ENCODE data around the gene TAS1R1.
A peak's percentile ranks its signal among the peaks of the same experiment; 100 is the strongest.
"Not testable (repeated sequence)": the region's sequence is repeated elsewhere in the genome, so short reads cannot be mapped to it uniquely, and the experiment has no call there.

TAS1R1 gene

DNA sequence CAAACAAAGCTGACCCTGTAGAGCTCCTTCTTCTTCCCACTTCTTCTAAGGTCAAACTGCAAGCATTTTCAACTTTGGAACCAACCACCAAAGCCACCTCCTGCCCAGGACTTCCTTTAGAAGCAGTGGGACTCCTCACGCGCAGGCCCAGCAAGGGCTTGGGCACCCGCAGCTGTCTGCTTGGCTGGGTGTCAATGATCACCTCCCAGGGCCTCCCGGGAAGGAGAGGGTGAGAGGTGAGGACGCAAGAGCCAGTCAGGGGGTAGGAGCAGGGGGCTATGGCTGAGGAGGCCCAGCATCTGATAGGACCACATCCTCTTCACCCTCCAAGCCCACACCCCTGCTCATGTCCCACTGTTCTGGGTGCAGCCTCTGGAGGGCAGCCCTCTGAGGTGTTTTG, 37.3 kb downstream of the TAS1R1 start:
- no peak for DNase-seq

DNA sequence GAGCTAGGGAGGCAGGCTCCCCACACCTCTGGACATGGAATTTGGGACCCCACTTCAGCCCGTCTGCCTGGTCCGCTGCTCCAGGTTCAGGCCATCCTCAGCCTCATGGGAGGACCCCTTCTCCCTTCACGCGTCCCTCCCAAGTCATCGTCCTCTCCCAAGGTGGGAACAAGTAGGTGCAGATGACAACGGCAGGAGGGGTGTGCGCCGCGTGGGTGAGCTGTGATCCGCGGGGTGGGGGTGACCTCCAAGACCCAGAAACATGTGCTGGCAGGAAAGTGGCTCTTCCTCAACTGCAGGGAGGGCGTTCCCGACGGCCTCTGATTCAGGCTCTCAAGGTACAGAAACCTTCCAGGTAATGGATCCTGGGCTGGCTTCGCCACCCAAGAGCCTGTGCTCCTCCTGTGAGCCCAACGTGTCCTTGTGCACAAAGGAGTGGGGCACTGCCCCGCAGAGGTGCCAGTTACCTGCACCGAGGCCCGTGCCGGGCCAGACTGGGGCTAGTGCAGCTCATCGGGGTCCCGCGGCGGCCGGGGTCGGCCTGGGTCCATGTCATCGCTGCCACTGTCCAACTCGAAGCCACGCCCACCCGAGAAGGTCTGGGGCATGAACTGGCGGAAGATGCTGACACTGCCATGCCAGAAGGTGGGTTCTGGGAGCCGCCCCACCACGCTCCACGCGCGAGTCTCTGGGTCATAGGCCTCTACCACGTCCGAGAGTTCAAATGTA, 37.9 kb downstream of the TAS1R1 start:
- no peak for DNase-seq

DNA sequence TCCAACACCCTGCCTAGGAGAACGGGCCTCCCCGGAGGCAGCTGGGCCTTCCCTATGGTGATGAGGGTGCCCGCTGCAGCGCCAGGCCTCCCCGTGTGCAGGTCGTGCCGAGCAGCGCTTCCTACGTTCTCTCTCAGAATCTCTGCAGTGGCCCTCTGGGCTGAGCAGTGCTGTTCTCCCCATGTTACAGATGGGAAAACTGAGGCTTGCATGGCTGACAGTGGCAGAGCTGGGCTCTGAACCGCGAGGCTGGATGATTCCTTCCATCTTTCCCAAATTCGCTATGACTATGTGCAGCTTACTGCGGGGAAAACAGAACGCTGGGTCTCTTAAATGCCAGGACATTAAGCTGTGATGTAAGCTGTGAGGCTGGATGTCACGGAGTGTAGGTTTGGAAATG, 38.7 kb downstream of the TAS1R1 start:
- DNase-seq: no peak

DNA sequence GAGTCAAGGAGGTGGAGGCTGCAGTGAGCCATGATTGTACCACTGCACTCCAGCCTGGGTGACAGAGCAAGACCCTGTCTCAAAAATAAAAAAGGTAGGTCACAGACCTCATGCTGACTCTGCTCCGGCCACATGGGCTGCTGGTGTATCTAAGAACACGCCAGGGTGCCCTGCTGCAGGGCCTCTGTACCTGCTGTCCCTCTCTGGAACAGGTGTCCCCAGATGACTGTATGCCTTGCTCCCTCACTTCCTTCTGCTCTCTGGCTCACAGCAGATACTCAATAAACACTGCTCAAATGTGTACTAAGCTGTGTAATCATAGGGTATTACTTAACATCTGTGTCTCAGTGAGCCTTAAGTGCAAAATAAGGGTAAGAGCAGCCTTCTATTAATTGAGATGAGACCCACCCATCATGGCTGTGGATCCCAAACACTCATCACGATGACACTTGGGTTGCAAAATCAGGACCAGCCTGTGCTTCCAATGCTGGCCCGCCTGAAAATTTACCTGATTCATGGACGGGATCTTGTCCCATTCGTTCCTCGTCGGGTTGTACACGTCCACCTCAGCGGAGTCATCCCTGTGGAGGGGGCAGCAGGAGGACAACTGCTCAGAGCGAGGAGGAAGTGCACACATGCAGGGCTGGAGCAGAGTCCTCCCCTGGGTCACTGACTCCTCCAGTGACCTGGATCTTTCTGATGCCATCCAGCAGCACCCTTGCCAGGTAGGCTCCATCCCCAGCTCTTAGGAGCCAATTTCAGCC, 40.1 kb downstream of the TAS1R1 start:
- peak; percentile 62 for DNase-seq

DNA sequence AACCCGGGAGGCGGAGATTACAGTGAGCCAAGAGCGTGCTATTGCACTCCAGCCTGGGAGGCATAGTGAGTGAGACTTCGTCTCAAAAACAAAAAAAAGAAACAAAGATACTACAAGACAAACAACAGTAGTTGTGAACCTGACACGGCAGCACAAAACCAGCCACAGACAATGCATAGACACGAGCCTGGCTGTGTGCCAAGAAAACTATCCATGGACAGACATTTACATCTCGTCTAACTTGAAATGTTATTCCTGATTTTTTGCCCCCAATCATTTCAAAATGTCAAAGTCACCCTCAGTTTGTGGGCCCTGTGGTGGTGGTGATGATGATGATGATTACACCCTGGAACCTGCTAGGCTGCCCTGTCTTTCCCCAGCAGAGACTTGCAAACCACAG, 41.2 kb downstream of the TAS1R1 start:
- no peak for DNase-seq

DNA sequence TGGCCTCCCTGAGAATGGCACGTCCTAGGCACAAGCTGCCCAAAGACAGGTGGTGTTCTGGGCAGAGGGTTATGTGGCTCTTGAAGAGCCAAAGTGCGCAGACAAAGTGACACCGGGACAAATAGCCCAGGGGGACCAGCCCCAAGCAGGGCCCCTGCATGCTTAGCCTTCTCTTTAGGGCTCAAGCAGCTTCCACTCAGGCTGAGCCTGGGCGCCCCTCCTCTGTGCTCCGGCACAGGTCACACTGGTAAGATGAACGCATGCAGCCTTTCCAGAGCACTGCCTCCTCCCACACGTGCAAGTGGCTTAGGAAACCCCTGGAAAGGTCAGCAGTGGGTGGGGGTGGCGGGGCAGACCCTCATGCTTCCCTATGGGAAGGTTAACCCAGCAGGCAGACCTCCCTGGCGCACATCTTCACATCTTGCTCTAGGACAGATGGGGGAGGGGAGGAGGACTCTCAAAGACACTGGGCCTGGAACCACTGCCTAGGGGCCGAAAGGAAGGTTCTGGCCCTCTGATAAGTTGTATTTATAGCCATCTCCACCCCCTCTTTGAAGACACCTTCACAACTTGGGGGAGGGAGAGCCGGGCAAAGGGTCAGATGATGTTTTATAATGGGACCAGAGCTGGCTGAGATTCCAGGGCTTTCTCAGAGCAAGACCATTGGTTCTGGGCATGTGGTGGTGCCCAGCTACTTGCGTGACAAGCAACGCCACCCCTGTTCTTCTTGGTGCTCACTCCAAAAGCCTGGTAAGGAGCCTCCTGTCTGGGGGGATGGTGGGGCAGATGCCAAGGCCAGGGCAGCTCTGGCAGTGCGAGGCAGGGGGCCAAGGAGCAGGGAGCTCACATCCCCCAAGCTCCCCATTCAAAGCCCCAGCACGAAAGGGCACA, 42.0 kb downstream of the TAS1R1 start:
- DNase-seq: no peak

DNA sequence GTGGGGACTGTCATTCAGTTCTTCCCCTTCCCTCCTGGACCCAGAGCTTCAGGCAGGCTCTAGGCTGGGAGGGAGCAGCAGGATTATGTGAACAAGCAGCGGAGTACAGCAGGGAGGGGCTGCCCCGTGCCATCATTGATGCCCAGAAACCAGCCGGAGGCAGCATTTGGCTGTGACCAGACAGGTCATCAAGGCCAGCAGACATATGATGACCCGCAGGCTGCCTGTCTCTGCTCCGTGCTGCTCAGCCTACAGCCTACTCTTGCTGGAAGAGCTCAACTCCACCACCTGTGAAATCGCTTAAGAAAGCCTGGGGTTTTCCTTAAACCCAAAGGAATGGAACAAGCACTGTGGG, 42.6 kb downstream of the TAS1R1 start:
- DNase-seq: no peak

DNA sequence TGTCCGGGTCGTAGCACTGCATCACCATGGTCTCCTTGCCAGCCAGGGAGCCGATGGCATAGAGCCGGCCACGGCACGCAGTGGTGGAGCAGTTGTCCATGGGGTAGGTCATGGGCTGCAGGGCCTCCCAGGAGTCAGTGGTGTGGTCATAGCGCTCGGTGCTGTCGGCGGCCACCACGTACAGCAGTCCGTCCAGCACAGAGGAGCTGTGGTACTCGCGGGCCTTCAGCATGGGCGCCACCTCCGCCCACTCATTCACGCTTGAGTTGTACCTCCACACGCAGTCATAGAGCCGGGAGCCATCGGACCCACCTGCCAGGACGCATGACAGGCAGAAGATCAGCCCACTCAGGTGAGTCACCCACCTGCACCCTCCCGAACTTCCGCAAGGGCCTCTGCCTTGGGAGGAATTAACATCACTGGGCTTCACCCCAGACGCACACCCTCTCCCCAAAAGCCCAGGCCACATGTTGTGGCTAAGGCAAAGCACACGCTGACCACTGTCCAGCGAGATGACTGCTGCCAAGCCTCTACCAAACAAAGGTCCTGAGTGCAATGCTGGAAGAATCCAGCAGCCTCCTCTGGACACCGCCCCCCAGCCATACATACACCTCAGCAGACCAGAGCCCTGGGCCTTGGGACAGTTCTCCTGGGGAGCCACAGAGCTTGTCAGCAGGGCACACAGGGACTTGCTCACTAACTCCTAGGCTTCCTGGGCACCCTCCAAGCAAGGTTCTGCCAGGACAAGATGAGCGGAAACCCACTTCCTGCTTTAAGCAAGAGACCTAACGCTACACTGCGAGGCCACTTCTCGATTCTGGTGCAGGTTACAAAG, 44.3 kb downstream of the TAS1R1 start:
- DNase-seq: no peak

DNA sequence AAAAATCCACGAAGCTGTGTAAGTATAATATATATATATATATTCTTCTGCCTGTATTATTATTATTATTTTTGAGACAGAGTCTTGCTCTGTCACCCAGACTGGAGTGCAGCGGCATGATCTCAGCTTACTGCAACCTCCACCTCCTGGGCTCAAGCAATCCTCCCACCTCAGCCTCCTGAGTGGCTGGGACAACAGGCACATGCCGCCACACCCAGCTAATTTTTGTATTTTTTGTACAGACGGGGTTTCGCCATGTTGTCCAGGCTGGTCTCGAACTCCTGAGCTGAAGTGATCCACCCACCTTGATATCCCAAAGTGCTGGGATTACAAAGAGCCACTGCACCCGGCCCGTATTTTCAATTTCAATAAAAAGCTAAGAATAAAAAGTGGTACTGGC, 44.9 kb downstream of the TAS1R1 start:
- DNase-seq: not testable (repeated sequence)

DNA sequence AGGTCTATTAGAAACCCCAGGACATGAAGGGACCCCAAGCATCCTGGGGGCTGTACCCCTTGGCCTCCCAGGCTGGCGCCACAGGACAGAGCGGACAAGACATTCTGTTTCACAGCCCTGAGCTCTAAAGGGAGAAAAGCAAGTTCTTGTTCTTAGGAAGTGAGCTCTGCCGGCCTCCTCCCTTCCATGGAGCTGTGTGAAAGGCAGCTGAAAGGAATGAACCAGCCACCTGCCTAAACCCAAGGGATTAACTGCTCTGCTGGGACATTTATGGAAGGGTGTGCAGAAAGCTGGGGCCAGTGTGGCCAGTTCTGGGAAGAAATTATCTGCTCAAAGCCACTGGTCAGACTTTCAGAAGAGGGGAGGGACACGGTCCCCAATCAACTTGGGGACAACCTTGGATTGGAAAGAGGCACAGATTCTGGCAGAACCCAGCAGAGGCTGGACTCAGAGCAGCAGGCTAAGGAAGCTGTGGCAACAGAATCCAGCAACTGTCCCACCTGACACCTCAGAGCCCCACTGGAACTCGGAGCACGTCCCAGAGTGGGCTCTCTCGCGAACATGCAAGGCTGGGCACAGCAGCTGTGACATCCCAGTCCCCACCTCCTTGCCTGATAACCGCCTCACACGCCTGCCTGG, 45.4 kb downstream of the TAS1R1 start:
- no peak for DNase-seq

DNA sequence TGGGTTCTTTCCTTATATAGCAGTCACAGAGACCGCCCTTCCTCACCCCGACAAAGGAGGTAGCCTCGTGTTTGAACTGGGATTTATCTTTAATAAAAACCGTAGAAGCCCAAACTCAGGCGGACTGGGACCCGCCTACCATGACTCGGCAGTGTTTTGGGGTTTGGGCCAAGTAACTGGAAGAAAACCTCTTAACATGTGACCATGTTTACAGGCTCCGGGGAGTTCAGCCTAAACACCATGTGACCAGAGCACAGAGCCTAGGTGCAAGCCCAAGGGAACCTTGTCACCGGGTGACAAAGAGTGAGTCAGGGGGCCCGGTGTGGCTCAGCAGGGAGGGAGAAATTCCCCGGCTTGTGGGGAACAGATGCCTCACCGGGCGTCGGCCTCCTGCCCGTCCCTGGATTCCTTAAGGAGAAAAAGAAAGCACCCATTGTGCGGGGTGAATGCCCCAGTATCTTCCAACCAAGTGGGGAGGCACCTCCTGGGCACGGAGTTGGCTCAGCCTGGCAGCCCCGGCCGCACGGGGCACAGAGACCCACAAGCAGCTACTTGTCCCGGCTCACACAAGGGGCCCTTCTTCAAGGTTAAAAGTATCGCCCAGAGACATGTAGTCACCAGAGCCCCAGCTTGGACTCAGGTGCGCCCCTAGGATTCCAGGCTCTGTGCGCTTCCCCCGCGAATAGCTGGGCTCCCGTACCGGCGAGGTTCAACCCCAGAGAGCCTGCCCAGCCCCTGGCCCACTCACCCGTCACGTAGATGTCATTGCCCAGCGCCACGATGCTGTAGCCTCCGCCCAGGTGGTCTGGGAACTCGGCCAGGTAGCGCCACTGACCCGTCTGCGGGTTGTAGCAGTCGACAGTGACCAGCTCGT, 46.2 kb downstream of the TAS1R1 start:
- DNase-seq: peak; percentile 78

DNA sequence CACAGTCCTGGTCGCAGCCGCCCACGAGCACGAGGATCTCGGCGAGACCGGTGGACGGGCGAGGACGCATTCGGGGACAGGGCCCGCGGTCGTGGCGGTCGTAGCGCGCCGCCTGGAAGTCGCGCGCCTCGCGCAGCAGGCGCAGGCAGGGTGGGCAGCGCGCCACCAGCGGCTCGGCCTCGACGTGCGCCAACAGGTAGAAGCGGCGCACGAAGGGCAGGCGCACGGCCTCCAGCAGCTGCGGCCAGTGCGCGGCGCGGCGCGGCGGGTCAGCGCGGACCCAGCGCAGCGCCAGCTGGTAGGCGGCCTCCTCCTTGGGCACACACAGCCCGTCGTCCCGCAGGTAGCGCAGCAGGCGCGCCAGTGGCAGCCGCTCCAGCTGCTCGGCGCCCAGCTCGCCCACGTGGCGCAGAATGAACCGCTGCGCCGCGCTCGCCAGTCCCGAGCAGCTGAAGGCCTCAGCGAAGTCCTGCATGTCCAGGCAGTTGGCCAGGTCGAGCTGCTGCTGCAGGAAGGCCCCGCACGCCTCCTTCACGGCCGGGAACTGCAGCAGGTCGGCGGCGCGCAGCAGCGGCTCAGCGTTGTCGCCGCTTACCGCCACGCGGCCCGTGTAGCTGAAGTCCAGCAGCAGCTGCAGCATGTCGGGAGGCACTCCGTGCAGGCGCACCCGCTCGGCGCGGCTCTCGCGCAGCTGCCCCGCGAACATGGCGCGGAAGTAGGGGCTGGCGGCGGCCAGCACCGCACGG, 47.0 kb downstream of the TAS1R1 start:
- peak; percentile 92 for DNase-seq

DNA sequence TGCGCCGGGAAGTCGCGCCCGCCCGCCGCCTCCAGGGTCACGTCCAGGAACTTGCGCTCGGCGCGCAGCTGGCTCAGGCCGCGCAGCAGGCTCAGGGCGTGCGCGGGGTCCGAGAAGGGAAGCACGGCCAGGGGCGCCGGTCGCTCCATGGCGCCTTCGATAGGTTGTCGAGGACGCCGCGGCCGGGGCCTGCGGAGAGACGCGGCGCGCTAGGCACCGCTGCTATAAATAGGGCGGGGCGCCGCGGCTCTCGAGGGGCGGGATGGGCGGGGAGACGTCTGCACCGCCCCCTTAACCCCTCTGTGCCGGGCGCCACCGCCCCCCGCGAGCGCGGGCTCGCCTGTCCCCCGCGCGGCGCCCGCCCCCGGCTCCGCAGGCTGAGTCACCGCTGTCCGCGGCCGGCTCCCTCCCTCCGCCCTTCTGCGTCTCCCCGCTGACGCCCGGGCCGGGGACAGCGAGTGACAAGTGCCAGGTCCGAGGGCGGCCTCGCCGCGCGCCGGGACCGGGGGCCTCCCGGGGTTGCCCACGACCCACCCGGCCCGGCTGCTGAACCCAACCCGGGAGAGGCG, 47.6 kb downstream of the TAS1R1 start, which contains the start of gene KLHL21:
KLHL21 (minus strand) TSS at position 201 of the 569 bp plus-strand sequence; CDS start at position 149, 52 bp downstream.
- peak; percentile 95 for DNase-seq

DNA sequence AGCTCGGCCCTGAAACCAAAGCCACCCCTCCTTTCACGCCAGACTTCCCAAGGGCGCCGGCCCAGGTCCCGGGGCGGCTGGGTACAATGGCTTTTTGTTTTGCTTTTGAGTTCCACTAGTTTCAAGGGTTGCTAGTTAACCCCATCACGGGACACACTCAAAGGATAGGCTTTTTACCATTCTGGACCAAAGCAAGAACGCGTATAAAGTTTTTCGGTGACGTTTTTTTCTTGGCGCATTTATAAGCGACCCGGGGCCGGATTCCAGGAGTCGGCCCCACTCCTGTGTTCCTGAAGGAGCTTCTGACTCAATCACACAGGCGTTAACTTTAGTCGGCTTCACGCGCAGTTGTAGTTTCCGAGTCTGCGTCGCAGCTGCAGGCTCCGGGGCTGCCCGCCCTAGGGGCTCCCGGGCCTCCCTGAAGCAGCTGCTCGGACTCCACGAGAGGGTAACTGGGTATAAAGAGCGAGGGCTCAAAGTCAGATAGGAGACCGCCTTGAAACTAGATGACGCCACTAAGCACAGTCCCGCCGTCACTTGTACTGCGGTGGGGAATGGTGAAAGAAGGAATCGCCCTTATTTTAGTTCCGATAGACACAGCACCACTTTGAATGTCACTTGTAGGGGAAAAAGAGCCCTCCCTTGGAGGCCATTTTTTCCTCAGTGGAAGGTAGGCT, 48.3 kb downstream of the TAS1R1 start:
- DNase-seq: peak; percentile 77

DNA sequence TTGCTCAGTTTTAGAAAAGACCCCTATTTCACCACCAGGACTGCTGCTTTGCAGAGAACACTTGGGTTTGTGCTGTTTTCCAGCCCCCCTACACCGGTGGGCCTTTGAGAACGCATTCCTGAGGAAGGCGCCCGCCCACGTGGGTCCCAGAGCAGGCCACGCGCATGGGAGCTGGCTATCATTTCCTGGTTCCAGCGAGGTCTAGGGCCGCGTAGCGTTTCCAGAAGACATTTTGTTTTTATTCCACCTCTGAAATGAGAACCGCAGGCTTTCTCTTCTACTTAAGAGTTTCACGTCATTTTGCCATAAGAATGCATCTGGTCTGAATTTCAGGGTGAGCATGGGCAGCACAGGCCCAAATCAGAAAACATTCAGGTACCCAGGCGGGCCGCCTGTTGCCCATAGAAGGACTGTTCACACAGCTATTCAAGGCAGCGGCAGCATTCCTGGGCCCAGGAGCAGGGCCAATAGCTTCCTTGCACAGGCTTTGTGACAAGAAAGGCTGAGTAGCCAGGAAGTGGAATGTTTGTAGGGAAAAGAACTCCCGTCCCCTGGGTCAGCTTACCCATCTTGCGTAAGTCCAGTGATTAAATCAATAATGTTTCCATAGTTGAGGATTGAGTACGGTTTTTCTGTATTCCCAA, 48.9 kb downstream of the TAS1R1 start:
- DNase-seq: no peak

DNA sequence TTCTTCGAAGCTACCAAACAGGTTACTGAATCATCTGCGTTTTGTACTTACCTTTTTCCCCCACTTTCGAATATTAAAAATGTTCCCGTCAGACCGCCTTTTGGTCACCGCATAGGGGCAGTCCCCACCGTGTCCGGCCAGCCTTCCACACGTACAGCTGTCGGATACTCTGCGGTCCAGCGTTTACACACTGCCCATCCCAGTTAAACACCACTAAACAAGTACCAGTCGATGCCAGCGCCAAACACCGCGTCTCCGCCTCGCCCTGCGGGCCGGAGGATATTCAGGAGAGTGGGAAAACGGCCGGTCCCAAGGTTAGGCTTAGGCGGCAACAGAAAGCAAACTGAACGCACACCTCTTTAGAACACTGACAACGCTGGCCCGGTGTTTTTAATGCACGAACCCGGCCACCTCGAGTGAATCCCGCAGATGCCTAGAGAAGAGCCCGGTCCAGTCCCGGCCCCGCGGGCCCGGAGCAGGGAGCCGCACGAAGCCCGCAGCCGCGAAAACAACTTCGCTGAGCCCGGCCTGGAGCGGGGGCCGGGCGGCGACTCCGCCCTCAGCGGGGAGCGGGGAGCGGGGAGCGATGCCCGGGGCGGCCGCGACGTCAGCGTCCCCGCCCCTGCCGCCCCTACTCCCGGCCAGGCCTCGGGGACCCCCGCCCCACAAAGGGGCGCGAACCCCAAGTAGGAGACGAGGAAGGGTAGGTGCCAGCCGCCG, 57.7 kb downstream of the TAS1R1 start:
- peak; percentile 86 for DNase-seq

DNA sequence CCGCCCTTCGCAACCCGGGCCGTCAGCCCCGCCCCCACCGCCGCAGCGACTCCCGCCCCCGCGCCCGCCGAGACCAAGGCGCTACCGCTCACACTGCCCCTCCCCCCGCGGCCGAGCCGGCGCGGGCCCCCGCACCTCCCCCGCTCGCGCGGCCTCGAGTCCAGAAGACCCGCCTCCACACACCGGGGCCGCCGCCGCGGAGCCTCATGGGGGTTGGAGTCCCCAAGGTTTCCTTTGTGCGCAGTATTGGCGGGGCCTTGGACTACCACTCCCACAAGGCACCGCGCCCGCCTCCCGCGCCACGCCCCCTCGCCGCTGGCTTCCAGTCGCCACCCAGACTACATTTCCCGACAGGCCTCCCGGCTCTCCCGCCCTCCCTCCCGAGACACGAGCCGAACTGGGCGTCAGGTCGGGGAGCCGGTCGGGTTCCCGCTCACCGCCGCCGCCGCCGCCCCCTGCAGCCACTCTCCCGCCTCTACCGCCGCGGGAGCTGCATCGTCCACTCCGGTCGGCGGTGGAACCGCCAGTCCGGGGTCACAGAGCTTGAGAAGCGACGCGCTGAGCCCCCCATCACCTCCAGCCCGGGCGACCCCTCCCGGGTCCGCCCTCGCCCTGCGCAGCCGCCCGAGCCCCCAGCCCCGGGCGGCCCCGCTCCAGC, 58.4 kb downstream of the TAS1R1 start, which contains the start of gene PHF13:
PHF13 (plus strand) TSS at position 371 of the 658 bp plus-strand sequence. CDS start 336 bp downstream, outside the sequence.
- peak; percentile 100 for DNase-seq
